Effector memory CD4-positive, alpha-beta T cell (primary cell): ENCODE data around the gene ST3GAL6.

ENCODE experiments used
- DNase-seq, 3 donors: peaks; one replicate each; pipeline ENCODE4 v3.0.0-alpha.2; 2020
- H3K27ac ChIP-seq: 2 replicates; pipeline ENCODE4 v1.7.0; 2013; ENCODE audit warnings: mild to moderate bottlenecking, low read length, moderate library complexity; ENCODE audit not compliant: insufficient read depth, poor library complexity, severe bottlenecking
- H3K27me3 ChIP-seq: replicated peaks from 2 replicates; pipeline ENCODE4 v1.7.0; 2013; ENCODE audit warnings: mild to moderate bottlenecking, low read length; ENCODE audit not compliant: insufficient read depth, control insufficient read depth, poor library complexity, severe bottlenecking
- H3K36me3 ChIP-seq: 2 replicates; pipeline ENCODE4 v1.7.0; 2013; ENCODE audit warnings: mild to moderate bottlenecking, low read length, moderate library complexity; ENCODE audit not compliant: control insufficient read depth, insufficient read depth
- H3K4me1 ChIP-seq: 2 replicates; pipeline ENCODE4 v1.7.0; 2013; ENCODE audit warnings: low read length, mild to moderate bottlenecking; ENCODE audit not compliant: control insufficient read depth, insufficient read depth, poor library complexity, severe bottlenecking
- H3K4me3 ChIP-seq: 2 replicates; pipeline ENCODE4 v1.7.0; 2013; ENCODE audit warnings: low read length, low read depth, mild to moderate bottlenecking; ENCODE audit not compliant: insufficient read depth, poor library complexity, severe bottlenecking
- H3K9me3 ChIP-seq: 2 replicates; pipeline ENCODE4 v1.7.0; 2013; ENCODE audit warnings: mild to moderate bottlenecking, low read length, moderate library complexity; ENCODE audit not compliant: control insufficient read depth

Gene ST3GAL6

DNA sequence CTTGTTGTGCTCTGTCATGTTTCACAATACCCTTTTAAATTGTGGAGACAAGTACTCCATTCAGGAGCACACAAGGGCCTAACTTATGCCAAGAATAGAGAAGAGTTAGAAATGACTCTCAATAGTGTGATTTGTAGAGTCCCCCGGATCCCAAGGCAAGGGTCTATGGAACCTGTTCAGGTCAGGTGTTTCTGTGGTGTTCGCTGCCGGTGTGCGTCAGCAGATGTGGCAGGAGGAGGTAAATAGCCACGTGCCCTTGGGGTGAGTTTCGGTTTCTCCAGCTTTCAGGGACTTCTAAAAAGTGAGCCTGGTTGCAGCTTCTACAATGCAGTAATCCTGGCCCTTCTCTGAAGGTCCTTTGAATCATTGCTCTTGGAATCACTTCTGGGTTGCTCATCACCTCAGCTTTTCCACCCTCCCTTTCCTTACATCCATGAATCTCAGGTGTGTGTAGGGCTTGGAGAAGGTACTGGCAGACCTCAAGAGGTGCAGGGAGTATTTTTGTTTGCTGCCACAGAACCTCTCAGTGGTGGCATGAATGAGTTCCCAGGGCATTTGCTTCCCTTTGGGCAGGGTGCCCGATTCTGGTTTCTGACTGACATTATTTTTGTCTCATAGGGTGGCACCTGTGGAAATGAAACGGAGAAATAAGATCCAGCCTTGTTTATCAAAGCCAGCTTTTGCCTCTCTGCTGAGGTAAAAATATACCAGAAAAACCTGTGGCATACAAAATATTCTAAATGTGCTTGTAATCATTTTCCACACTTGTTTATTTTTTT, 7.3 kb downstream of the ST3GAL6 start:
- no peaks in the 10 kb centered on the region for H3K4me1 ChIP-seq
- no peak overlapping the region for H3K27ac ChIP-seq
- no peak overlapping the region for H3K4me3 ChIP-seq
- H3K9me3 ChIP-seq, result no peaks in the 10 kb centered on the region
- no peaks in the 10 kb centered on the region for H3K27me3 ChIP-seq
- no peaks in the 10 kb centered on the region for H3K36me3 ChIP-seq
- no peak for DNase-seq

- DNase-seq, result no peak
- Histone ChIP-seq H3K27me3 (no peaks in the 10 kb centered on the region), H3K36me3 (no peaks in the 10 kb centered on the region), H3K4me1 (no peaks in the 10 kb centered on the region), H3K9me3 (no peaks in the 10 kb centered on the region), H3K4me3 (no peak overlapping the region), H3K27ac (no peak overlapping the region)
These were observed 8.9 kb downstream of the ST3GAL6 start for GRCh38 chr3:98772022-98772421.

DNA sequence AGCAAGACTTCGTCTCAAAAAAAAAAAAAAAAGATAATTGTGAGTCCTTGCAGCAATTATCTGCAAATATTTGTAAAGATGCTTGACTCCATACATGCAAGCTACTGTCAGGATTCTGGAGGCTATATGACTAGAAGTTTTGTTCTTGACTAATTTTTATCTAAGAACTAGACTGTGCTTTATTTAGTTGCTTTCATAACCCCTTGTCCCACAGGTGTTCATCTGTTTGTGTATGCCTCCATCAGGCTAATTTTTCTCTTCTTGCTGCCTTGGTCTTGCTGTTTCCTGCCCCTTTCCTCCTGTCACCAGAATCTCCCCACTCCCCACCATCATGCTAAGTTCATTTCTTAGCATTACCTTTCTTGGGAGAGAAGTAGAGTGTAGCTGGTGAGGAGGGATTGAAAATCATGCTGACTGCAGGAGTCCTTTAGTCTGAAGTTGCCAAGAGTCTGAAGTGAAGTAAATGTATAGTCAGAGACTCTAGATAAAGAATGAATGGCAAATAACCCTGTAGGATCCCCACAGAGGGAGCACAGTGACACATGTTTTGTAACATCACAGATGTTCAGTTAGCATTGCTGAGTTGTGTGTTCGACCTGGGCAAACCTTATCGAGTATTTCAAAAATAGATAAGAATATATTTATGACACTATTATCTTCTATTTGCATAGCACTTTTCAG, 12.5 kb downstream of the ST3GAL6 start:
- Histone ChIP-seq H3K4me3 (no peak overlapping the region), H3K27me3 (no peaks in the 10 kb centered on the region), H3K4me1 (no peaks in the 10 kb centered on the region), H3K36me3 (no peaks in the 10 kb centered on the region), H3K27ac (no peak overlapping the region), H3K9me3 (no peaks in the 10 kb centered on the region)
- DNase-seq, result no peak

DNA sequence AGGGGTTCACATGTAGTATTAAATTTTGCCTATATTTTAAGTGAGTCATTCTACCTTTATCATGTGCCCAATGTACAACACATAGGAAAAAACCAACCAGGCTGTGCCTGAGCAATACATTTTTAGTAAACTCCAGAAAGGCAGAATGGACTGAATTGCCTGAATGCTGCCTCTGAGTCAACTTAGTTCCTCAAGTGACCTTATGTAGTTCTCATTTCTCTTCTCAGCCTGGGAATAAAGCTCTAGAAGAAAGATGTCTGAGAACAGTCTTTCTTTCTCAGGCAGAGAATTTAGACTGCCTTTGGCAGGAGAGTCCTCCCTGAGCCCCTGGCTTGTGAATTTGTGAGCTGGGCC, 13.0 kb downstream of the ST3GAL6 start:
- no peak for DNase-seq
- Histone ChIP-seq H3K27ac (no peak overlapping the region), H3K4me3 (no peak overlapping the region), H3K4me1 (no peaks in the 10 kb centered on the region), H3K27me3 (no peaks in the 10 kb centered on the region), H3K36me3 (no peaks in the 10 kb centered on the region), H3K9me3 (no peaks in the 10 kb centered on the region)

DNA sequence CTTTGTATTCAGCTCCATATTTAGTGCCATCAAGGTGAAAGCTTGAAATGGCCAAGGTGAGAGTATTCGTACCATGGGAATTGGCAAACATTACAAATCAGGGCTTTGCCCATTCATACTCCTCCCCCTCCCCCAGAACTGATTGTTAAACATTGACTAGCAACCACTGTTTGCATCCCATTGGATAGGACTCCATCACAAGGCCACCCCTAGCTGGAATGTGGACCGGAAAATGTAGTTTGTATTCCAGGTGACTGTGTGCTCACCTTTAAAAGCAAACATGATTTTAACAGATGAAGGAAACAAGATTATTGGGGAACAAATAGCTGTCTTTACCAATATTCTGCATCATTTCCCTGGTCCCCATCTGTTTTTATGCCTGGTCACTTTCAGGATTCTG, 14.1 kb downstream of the ST3GAL6 start:
- no peaks in the 10 kb centered on the region for H3K36me3 ChIP-seq
- H3K4me1 ChIP-seq, result no peaks in the 10 kb centered on the region
- H3K9me3 ChIP-seq, result no peaks in the 10 kb centered on the region
- H3K4me3 ChIP-seq, result no peak overlapping the region
- DNase-seq, result no peak
- H3K27me3 ChIP-seq, result no peaks in the 10 kb centered on the region
- H3K27ac ChIP-seq, result no peak overlapping the region

DNA sequence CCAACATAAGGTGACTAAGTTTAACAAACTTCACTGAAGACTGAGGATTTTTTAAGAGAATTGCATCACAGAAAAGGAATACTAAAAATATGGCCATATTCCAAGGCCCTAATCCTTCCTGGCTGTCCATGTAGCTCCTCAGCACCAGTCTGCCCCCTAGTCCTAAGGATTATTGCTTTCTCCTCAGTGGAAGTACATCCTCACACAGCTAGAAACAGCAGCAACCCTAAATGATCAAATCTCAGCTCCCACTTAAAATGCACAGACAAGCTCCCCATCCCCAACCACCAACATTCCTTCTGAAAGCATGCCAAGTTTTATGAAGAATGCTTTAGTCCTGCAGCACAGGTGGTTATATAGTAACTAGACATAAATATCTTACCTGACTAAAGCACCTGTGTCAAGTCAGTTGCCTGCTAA, 14.7 kb downstream of the ST3GAL6 start:
- no peaks in the 10 kb centered on the region for H3K27me3 ChIP-seq
- no peaks in the 10 kb centered on the region for H3K9me3 ChIP-seq
- no peak for DNase-seq
- H3K36me3 ChIP-seq, result no peaks in the 10 kb centered on the region
- no peaks in the 10 kb centered on the region for H3K4me1 ChIP-seq
- H3K27ac ChIP-seq, result no peak overlapping the region
- no peak overlapping the region for H3K4me3 ChIP-seq

- Histone ChIP-seq H3K36me3 (no peaks in the 10 kb centered on the region), H3K27me3 (no peaks in the 10 kb centered on the region), H3K27ac (no peak overlapping the region), H3K4me3 (no peak overlapping the region), H3K4me1 (no peaks in the 10 kb centered on the region), H3K9me3 (no peaks in the 10 kb centered on the region)
- no peak for DNase-seq
These were observed 15.2 kb downstream of the ST3GAL6 start for GRCh38 chr3:98778383-98778782.

DNA sequence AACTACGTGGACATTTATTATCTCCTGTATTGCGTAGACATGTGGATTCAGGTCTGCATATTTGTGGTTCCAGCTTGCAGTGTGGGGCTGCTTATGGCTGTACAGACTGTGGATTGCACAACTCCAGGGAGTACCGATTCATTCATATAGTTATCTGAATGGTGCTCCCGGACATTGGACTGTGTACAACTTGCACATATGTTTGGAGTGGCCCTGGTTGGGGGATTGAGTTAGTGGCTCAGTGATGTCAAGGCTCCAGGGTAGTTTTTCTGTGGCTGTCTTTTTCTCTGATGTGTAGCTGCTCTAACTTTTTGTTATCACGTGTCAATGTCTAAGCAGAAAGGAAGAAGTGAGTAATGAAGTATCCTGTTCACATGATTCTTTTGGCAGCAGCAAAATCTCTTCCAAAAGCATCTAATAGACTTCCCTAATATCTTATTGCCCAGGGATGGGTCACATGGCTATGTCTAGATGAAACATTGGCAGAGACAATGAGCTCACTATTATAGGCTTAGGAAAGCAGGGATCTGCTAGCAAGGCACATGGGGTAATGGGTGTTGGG, 15.8 kb downstream of the ST3GAL6 start:
- Histone ChIP-seq H3K9me3 (no peaks in the 10 kb centered on the region), H3K4me3 (no peak overlapping the region), H3K27me3 (no peaks in the 10 kb centered on the region), H3K4me1 (no peaks in the 10 kb centered on the region), H3K36me3 (no peaks in the 10 kb centered on the region), H3K27ac (no peak overlapping the region)
- DNase-seq, result no peak

GRCh38 chr3:98779541-98780335, 16.6 kb downstream of the ST3GAL6 start:
- no peaks in the 10 kb centered on the region for H3K4me1 ChIP-seq
- H3K27me3 ChIP-seq, result no peaks in the 10 kb centered on the region
- H3K4me3 ChIP-seq, result no peak overlapping the region
- no peak overlapping the region for H3K27ac ChIP-seq
- no peak for DNase-seq
- no peaks in the 10 kb centered on the region for H3K36me3 ChIP-seq
- H3K9me3 ChIP-seq, result no peaks in the 10 kb centered on the region

DNA sequence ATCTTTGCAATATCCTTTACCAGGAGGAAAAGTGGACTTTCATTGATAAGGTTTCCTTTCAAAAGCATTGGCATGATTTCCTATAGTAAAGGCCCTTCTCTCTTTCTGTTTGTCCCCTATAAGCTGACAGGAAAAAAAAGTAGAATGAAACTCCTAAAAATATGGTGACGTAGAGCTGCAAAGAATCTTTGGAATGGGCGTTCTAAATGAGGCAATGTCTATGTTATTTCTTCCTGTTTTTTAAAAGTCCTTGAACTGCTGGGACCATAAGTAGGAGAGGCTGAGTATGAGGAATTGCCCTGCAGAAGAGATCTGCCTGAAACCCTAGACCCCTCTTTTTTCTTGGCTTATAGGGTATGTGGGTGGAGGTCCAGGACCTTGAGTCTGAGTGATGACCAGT, 17.2 kb downstream of the ST3GAL6 start:
- Histone ChIP-seq H3K36me3 (no peaks in the 10 kb centered on the region), H3K9me3 (no peaks in the 10 kb centered on the region), H3K4me1 (no peaks in the 10 kb centered on the region), H3K4me3 (no peak overlapping the region), H3K27me3 (no peaks in the 10 kb centered on the region), H3K27ac (no peak overlapping the region)
- no peak for DNase-seq
